T-helper 22 cell (primary cell): ENCODE results near the gene NR1D1.

ENCODE experiments used
- DNase-seq: peaks from one replicate; pipeline ENCODE4 v3.0.0-alpha.2; 2020; ENCODE audit warnings: low read depth

The NR1D1 gene

GRCh38 chr17:40111221-40112128 is 11.1 kb upstream of the NR1D1 start:
- peak; percentile 50 for DNase-seq

DNA sequence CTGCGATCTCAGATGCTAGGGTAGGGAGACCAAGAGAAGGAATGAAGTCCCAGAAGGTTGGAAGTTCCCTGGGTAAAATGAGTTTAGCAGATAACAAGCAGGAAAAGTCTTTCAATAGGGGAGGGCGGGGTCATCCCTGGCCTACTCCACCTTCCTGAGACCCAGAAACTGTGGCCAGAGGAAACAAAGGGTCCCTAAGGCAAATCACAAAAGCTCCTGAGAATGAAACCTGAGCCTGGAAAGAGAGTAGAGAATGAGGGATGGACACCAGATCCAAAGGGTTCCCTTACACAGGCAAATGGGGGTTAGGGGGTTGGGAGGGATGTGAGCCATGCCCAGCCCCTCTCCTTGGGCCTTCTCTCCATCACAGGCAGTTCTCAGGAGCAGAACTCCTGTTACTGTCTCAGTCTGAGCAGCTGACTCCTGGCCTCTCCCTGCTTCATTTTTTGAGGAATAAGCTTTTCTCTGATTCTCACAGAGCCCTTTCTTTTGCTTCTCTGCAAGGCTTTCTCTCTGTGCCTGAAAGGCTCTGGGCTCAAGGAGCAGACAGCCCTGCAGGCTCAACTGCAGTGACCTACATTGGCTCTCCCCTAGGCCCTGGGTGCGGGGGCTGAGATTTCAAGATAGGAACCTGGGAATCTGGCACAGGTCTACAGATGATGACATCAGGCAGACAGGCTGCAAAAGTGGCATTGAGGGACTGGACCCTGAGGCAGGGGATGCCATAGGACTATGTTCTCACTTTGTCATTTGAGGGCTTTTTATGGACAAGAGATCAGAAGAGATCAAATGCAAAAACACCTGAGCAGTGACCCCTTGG is 9.8 kb upstream of the NR1D1 start:
- DNase-seq: no peak

GRCh38 chr17:40108970-40109824 is 8.8 kb upstream of the NR1D1 start:
- no peak for DNase-seq

GRCh38 chr17:40107522-40108174 is 7.3 kb upstream of the NR1D1 start:
- DNase-seq: no peak

- DNase-seq: no peak
Measured at GRCh38 chr17:40106760-40107521, 6.6 kb upstream of the NR1D1 start.

DNA sequence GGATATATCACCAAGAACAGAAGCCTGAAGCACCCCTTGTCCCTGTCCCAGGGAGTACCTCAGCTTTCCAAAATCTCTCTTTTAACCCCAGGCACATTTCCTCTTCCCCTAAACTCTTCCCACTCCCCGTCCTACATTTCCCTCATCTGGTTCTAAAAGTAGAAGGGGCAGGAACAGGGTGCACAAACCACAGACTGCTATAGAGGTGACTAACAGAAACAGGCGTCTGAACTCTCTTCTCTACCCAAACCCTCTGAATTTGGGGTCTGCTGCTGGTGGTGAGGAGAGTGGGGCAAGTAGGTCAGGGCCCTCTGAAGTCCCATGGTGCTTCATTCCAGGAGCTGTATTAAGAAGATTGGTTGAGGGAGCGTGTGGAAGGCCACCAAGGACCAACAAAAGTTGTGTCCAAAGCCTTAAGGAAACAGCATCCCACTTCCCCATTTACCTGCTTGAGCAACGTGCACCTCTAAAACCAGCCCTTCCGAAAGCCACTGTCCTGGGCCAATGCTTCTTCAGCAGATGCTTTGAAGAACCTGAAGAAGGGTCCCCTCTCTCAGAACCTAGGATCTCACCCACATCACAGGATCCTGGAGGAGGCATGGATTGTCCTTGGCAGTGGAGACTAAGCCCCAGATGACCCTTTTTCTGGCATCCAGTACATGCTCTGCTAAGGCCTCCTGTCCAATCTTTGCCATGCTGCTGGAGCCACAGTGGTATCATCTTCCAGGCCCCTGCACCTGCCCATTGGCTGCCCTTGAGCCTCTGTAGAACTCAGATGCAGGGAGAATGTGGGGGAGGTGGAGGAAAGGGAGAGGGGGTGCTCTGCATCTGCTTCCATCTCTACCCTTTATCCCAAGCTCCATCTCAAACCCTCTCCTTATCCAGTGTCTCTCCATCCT is 5.7 kb upstream of the NR1D1 start:
- DNase-seq: no peak

- DNase-seq: no peak
Measured at GRCh38 chr17:40104594-40105486, 4.5 kb upstream of the NR1D1 start.

GRCh38 chr17:40103688-40104087 is 3.3 kb upstream of the NR1D1 start:
- DNase-seq: no peak

GRCh38 chr17:40103071-40103661 is 2.8 kb upstream of the NR1D1 start:
- DNase-seq: no peak

GRCh38 chr17:40101367-40102210 is 1.2 kb upstream of the NR1D1 start:
- no peak for DNase-seq

GRCh38 chr17:40100669-40101366 is 429 bp upstream of the NR1D1 start:
- peak; percentile 93 for DNase-seq

GRCh38 chr17:40099619-40100418 is 570 bp downstream of the NR1D1 start:
- no peak for DNase-seq

DNA sequence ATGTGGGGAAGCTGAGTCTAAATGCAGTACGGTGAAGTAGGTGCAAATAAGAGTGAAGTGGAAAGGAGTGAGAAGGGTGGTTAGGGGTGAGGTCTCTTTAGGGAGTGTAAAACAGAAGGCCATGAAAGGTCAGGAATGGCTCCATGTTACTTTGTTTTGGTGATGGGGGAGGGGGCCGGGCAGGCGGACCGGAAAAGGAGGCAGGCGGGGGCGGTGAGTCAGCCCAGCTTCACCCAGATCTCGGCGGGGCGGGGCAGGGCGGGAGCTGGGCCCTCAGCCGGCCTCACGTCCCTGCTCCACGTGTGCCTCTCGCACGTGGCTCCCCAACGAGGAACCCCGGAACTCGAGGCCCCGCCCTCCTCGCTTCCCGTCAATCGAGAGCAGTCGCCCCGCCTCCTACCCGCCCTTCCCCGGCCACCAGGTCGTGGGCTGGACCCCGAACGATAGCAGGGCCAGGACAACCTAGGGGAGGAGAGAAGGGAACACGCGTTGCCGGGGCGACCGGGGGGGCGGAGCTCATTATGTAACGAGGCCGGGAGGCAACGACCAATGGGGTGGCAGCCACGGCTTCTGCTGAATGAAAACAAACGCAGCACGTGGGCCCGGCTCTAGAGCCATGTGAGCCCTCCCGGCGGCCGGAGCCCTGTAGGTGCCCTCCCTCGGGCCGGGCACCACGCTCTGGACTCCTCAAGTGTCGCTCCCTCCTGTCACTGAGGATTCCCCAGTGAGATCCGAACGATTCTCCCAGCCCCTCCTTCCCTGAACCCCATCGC is 1.4 kb downstream of the NR1D1 start:
- DNase-seq: peak; percentile 100

GRCh38 chr17:40097931-40098845 is 2.2 kb downstream of the NR1D1 start:
- no peak for DNase-seq
